H1 (cell line): Measurements from ENCODE around the gene HTR6. TPM values are rescaled to one million over a fixed set of nuclear protein-coding genes. Genes with fewer than 3 reads are reported as not detected.
"Not testable (repeated sequence)": the region's sequence is repeated elsewhere in the genome, so short reads cannot be mapped to it uniquely, and the experiment has no call there.

Experiments used
- CTCF ChIA-PET: fragments of 300-600 bp; sonication (Branson Sonifier 250); formaldehyde crosslinking; loops from one replicate; lab custom pipeline; 2021; ENCODE audit not compliant: partially characterized antibody; lab: Charles Lee
- POLR2A ChIA-PET: fragments of 300-600 bp; sonication (Branson Sonifier 250); formaldehyde crosslinking; loops from one replicate; lab custom pipeline; 2021; ENCODE audit warnings: inconsistent platforms; ENCODE audit not compliant: partially characterized antibody; lab: Charles Lee
- DNase-seq, 2 experiments: peaks; one replicate each; pipeline versions ENCODE4 v3.0.0 to v3.0.0-alpha.2; 2010 to 2022; ENCODE audit warnings: low spot score in 2 of 2, low read depth in 1 of 2, mixed read lengths in 1 of 2
- FAIRE-seq: peaks from 2 replicates; lab custom pipeline; 2011; peaks lifted over from hg19 to GRCh38; lab: Jason Lieb, UNC
- H2AFZ ChIP-seq: 2 replicates; pipeline ENCODE4 v1.8.1; 2012; ENCODE audit warnings: low read length, inconsistent platforms
- H2AK5ac ChIP-seq: 2 replicates; pipeline ENCODE4 v1.6.1; 2013; ENCODE audit warnings: low read depth, low read length
- H2BK120ac ChIP-seq: replicated peaks from 2 replicates; pipeline ENCODE3; 2013; ENCODE audit warnings: low read depth, low read length, inconsistent platforms
- H2BK12ac ChIP-seq: 2 replicates; pipeline ENCODE4 v1.6.1; 2013; ENCODE audit warnings: low read depth, low read length
- H2BK15ac ChIP-seq: 2 replicates; pipeline ENCODE4 v1.6.1; 2013; ENCODE audit warnings: low read length
- H2BK20ac ChIP-seq: 2 replicates; pipeline ENCODE4 v1.6.1; 2013; ENCODE audit warnings: low read length
- H2BK5ac ChIP-seq: 2 replicates; pipeline ENCODE4 v1.6.1; 2013; ENCODE audit warnings: low read depth, low read length
- H3K14ac ChIP-seq: 2 replicates; pipeline ENCODE4 v1.6.1; 2013; ENCODE audit warnings: inconsistent platforms; ENCODE audit not compliant: insufficient read length
- H3K18ac ChIP-seq: 2 replicates; pipeline ENCODE4 v1.6.1; 2013; ENCODE audit warnings: low read length; ENCODE audit errors: extremely low read depth
- H3K23ac ChIP-seq: 2 replicates; pipeline ENCODE4 v1.6.1; 2013; ENCODE audit warnings: inconsistent platforms; ENCODE audit not compliant: insufficient read length
- H3K23me2 ChIP-seq: 2 replicates; pipeline ENCODE4 v1.6.1; 2013; ENCODE audit warnings: low read depth, low read length
- H3K27ac ChIP-seq: 2 replicates; pipeline ENCODE4 v1.6.1; 2011; ENCODE audit warnings: low read depth, low read length, inconsistent platforms
- H3K27me3 ChIP-seq, 4 experiments: replicated peaks in 1 of 4; 1 replicate in 1 of 4; 2 replicates in 3 of 4; pipeline versions ENCODE4 v1.6.1 to v1.8.1; 2011 to 2013; ENCODE audit warnings: low read length in 3 of 4, mild to moderate bottlenecking in 3 of 4, inconsistent platforms in 2 of 4, mixed read lengths in 2 of 4, moderate library complexity in 1 of 4; ENCODE audit not compliant: control insufficient read depth in 3 of 4, insufficient read depth in 3 of 4; ENCODE audit errors: extremely low read depth in 1 of 4
- H3K36me3 ChIP-seq, 4 experiments: 2 replicates each; pipeline versions ENCODE4 v1.6.1 to v1.8.1; 2011 to 2013; ENCODE audit warnings: mild to moderate bottlenecking in 4 of 4, low read length in 3 of 4, moderate library complexity in 2 of 4, control low read depth in 1 of 4, inconsistent platforms in 1 of 4; ENCODE audit not compliant: insufficient read depth in 4 of 4, control insufficient read depth in 2 of 4
- H3K4ac ChIP-seq: replicated peaks from 2 replicates; pipeline ENCODE3; 2013; ENCODE audit warnings: low read length, low read depth, mixed read lengths, inconsistent platforms; ENCODE audit not compliant: insufficient read length
- H3K4me1 ChIP-seq, 4 experiments: replicated peaks in 1 of 4; 1 replicate in 1 of 4; 2 replicates in 3 of 4; pipeline versions ENCODE4 v1.6.1 to v1.8.1; 2011 to 2013; ENCODE audit warnings: low read length in 3 of 4, inconsistent platforms in 2 of 4, mixed read lengths in 1 of 4; ENCODE audit not compliant: insufficient read depth in 4 of 4, control insufficient read depth in 3 of 4
- H3K4me2 ChIP-seq, 2 experiments: 2 replicates each; pipeline versions ENCODE4 v1.6.1 to v1.8.1; 2011 to 2013; ENCODE audit warnings: low read depth in 2 of 2, low read length in 2 of 2, control low read depth in 1 of 2, inconsistent platforms in 1 of 2, mild to moderate bottlenecking in 1 of 2; ENCODE audit not compliant: insufficient read depth in 1 of 2
- H3K4me3 ChIP-seq, 4 experiments: fragments of 200-600, 300-600 bp in 1 of 4; sonication (generic), shearing (Covaris generic), sonication (Bioruptor Twin) in 1 of 4; 2 replicates each; pipeline versions ENCODE4 v1.5.1 to v1.8.1; 2011 to 2016; ENCODE audit warnings: low read length in 4 of 4, low read depth in 3 of 4, control low read depth in 2 of 4, inconsistent platforms in 2 of 4, mild to moderate bottlenecking in 2 of 4, mixed read lengths in 1 of 4, moderate library complexity in 1 of 4; ENCODE audit not compliant: insufficient read depth in 2 of 4; ENCODE audit errors: extremely low read depth in 1 of 4
- H3K56ac ChIP-seq: replicated peaks from 2 replicates; pipeline ENCODE3; 2013; ENCODE audit warnings: low read depth, mild to moderate bottlenecking, mixed read lengths, low read length, inconsistent platforms; ENCODE audit not compliant: insufficient read length
- H3K79me1 ChIP-seq: 2 replicates; pipeline ENCODE4 v1.6.1; 2013; ENCODE audit warnings: low read depth, low read length, control low read depth
- H3K79me2 ChIP-seq, 2 experiments: 2 replicates each; pipeline versions ENCODE4 v1.6.1 to v1.8.1; 2012 to 2013; ENCODE audit warnings: low read length in 2 of 2, mild to moderate bottlenecking in 2 of 2, inconsistent platforms in 1 of 2; ENCODE audit not compliant: insufficient read depth in 2 of 2, control insufficient read depth in 1 of 2
- H3K9ac ChIP-seq, 4 experiments: replicated peaks in 1 of 4; 1 replicate in 1 of 4; 2 replicates in 3 of 4; pipeline versions ENCODE4 v1.6.1 to v1.8.1; 2011 to 2013; ENCODE audit warnings: low read depth in 3 of 4, low read length in 3 of 4, control low read depth in 2 of 4, mild to moderate bottlenecking in 2 of 4, moderate library complexity in 2 of 4, inconsistent platforms in 1 of 4; ENCODE audit errors: extremely low read depth in 1 of 4
- H3K9me3 ChIP-seq, 2 experiments: 2 replicates each; pipeline versions ENCODE4 v1.6.1 to v1.8.1; 2012 to 2013; ENCODE audit warnings: mild to moderate bottlenecking in 2 of 2, moderate library complexity in 2 of 2, control low read depth in 1 of 2, inconsistent platforms in 1 of 2, low read depth in 1 of 2, low read length in 1 of 2, mixed read lengths in 1 of 2; ENCODE audit not compliant: insufficient read depth in 2 of 2
- H4K20me1 ChIP-seq, 2 experiments: replicated peaks in 1 of 2; 2 replicates each; pipeline versions ENCODE3 to v1.8.1; 2011 to 2013; ENCODE audit warnings: inconsistent platforms in 2 of 2, low read length in 2 of 2, mild to moderate bottlenecking in 1 of 2; ENCODE audit not compliant: insufficient read depth in 2 of 2, control insufficient read depth in 1 of 2
- H4K5ac ChIP-seq: 2 replicates; pipeline ENCODE4 v1.6.1; 2013; ENCODE audit warnings: low read length, low read depth, mixed read lengths, inconsistent platforms; ENCODE audit not compliant: insufficient read length
- H4K8ac ChIP-seq: 2 replicates; pipeline ENCODE4 v1.8.0; 2013; ENCODE audit warnings: mild to moderate bottlenecking, moderate library complexity, low read length, inconsistent platforms; ENCODE audit not compliant: insufficient read depth; ENCODE audit errors: extremely low read depth
- H4K91ac ChIP-seq: replicated peaks from 2 replicates; pipeline ENCODE3; 2013; ENCODE audit warnings: low read length, mixed read lengths, inconsistent platforms; ENCODE audit not compliant: insufficient read length
- CTCF ChIP-seq, 3 experiments: IDR thresholded peaks; 1 replicate in 2 of 3; 2 replicates in 1 of 3; pipeline versions ENCODE4 v1.5.1 to v1.6.1; 2011; ENCODE audit warnings: low read length in 3 of 3, mild to moderate bottlenecking in 3 of 3, inconsistent platforms in 2 of 3, low read depth in 1 of 3, moderate library complexity in 1 of 3; ENCODE audit not compliant: insufficient read depth in 1 of 3; ENCODE audit errors: control extremely low read depth in 1 of 3
- WGBS, 2 experiments: shearing (Covaris generic) in 1 of 2; methylation state at CpG; one replicate each; pipeline versions ENCODE4 v1.1.6 to v1.1.7; 2013 to 2015; ENCODE audit warnings: low lambda C conversion rate in 2 of 2, mixed read lengths in 2 of 2, inconsistent platforms in 1 of 2, low coverage in 1 of 2, missing lambda C conversion rate in 1 of 2; ENCODE audit not compliant: insufficient replicate concordance in 2 of 2, insufficient coverage in 1 of 2, insufficient read length in 1 of 2; ENCODE audit errors: extremely low coverage in 1 of 2, missing lambda C conversion rate in 1 of 2; 5-methylcytosine and 5-hydroxymethylcytosine counted together
- polyA plus RNA-seq, 7 experiments: library from polyadenylated mRNA; depleted of rRNA in 3 of 7; stranded (reverse) in 5 of 7; unstranded in 2 of 7; fragments of >200 nt in 5 of 7; fragments of 200-250 nt in 2 of 7; gene quantifications; 1 replicate in 5 of 7; 2 replicates in 1 of 7; 4 replicates in 1 of 7; pipeline versions ENCODE4 v1.2.1 to v1.2.3, GENCODE V29; 2011 to 2013; ENCODE audit warnings: missing spikeins in 2 of 7, mixed read lengths in 2 of 7
- total RNA-seq: library from RNA; stranded (reverse); fragmentation: NEBNext Ultra II Directional; extraction: Animal tissue kit (Norgen Biotek cat#: 25700); gene quantifications from 2 replicates; pipeline ENCODE4 v1.2.1, GENCODE V29; 2021

Gene HTR6
- total and polyA plus RNA-seq, 2 of the 8 experiments (the other 6 are each of a cell fraction or from before 2014, with no cell fraction given) = 0.76 to 0.95 TPM

- H3K18ac ChIP-seq, H3K23ac ChIP-seq, H4K91ac ChIP-seq, H3K4me3 ChIP-seq, H4K20me1 ChIP-seq, H3K79me1 ChIP-seq, H4K5ac ChIP-seq, H2BK5ac ChIP-seq, H3K9ac ChIP-seq, H2AFZ ChIP-seq, H3K36me3 ChIP-seq, H3K23me2 ChIP-seq, H3K4me2 ChIP-seq, H2BK12ac ChIP-seq, H3K56ac ChIP-seq, H2AK5ac ChIP-seq, H2BK120ac ChIP-seq, DNase-seq, H3K9me3 ChIP-seq, H2BK20ac ChIP-seq, H3K79me2 ChIP-seq, FAIRE-seq, H4K8ac ChIP-seq, H2BK15ac ChIP-seq, H3K4ac ChIP-seq, H3K27ac ChIP-seq, H3K14ac ChIP-seq: not testable (repeated sequence)
- peaks cover 17 to 29% (median 20%) of the 10 kb centered on the region in 4 experiments for H3K27me3 ChIP-seq
- ChIA-PET CTCF (interaction anchor here (0.9 to 7.2 kb wide), 13 partner anchors 9 to 228 kb away, joined by 3 to 63 read pairs (median 5); no protein-coding TSS in a partner anchor), POLR2A (interaction anchor here (0.6 kb wide), 1 partner anchor 14 kb away, joined by 3 read pairs; no protein-coding TSS in a partner anchor)
- TF ChIP-seq CTCF (IDR thresholded peaks at IDR 0.05; ENCODE audit: control extremely low read depth in 1 of 3, insufficient read depth in 1 of 3, low read depth in 1 of 3, low read length in 3 of 3) = peak in 2 of 3 experiments; percentile 5 to 36; a peak in 2 of 4 replicates
- WGBS, 2 experiments = 65% methylated on average over 10 of the region's 10 CpGs; no CpG with 5 or more reads in 1 of the 2 experiments
- H3K4me1 ChIP-seq = peaks cover 5 to 10% (median 6%) of the 10 kb centered on the region in 4 experiments
Measured at GRCh38 chr1:19639228-19639627, 25.4 kb upstream of the HTR6 start.
